Osteocyte (in vitro differentiated cells): ENCODE results near the gene AQP9. TPM values are rescaled to one million over a fixed set of nuclear protein-coding genes. Genes with fewer than 3 reads are reported as not detected.
"Not testable (repeated sequence)": the region's sequence is repeated elsewhere in the genome, so short reads cannot be mapped to it uniquely, and the experiment has no call there.

Source experiments
- DNase-seq: peaks from one replicate; pipeline ENCODE4 v3.0.0; 2021; ENCODE audit warnings: mixed read lengths; ENCODE audit not compliant: unreplicated experiment; ENCODE audit errors: extremely low spot score
- H3K27ac Mint-ChIP-seq: one replicate; pipeline ENCODE4 v1.8.0; 2021; ENCODE audit warnings: mild to moderate bottlenecking, mixed read lengths; ENCODE audit not compliant: unreplicated experiment
- H3K27me3 Mint-ChIP-seq: one replicate; pipeline ENCODE4 v1.8.0; 2021; ENCODE audit warnings: mixed read lengths; ENCODE audit not compliant: unreplicated experiment
- H3K36me3 Mint-ChIP-seq: one replicate; pipeline ENCODE4 v1.8.0; 2021; ENCODE audit warnings: mixed read lengths; ENCODE audit not compliant: unreplicated experiment
- H3K4me1 Mint-ChIP-seq: one replicate; pipeline ENCODE4 v1.8.0; 2021; ENCODE audit warnings: mixed read lengths; ENCODE audit not compliant: unreplicated experiment
- H3K4me3 Mint-ChIP-seq: one replicate; pipeline ENCODE4 v1.8.0; 2021; ENCODE audit warnings: mild to moderate bottlenecking, moderate library complexity, mixed read lengths; ENCODE audit not compliant: unreplicated experiment
- H3K9me3 Mint-ChIP-seq: one replicate; pipeline ENCODE4 v1.8.0; 2021; ENCODE audit warnings: mixed read lengths; ENCODE audit not compliant: unreplicated experiment
- total RNA-seq: library from RNA; stranded (reverse); gene quantifications from 2 replicates; pipeline ENCODE4 v1.2.1, GENCODE V29; 2021
- TF ChIP-seq, protein P1 (sequence below): fragments of 200-600 bp; sonication (generic); IDR thresholded peaks from 2 replicates; pipeline ENCODE4 v1.5.0; 2021; ENCODE audit warnings: antibody characterized with exemption, mild to moderate bottlenecking, moderate library complexity

Gene AQP9
- total RNA-seq, 1 donor from 2014 or later: not detected

DNA sequence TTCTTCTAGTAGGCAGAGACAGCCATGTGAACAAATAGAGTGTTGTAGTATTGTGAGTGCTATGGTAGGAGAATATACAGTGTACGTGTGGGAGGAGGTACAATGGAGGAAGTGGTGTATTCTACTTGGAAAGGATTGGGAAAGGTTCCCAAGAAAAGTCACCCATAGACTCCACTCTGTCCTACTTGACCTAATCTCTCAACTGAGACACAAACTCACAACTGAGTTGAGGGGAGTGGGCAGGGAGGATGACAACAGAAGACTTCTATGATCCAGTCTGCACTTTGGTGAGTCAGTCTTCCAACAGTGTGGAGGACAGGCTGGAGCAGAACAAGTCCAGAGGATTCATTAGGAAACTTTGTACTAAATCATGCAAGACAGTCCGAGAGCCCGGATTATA, 28.8 kb upstream of the AQP9 start:
- Mint-ChIP-seq H3K36me3 (no peaks in the 10 kb centered on the region), H3K27ac (no peak overlapping the region), H3K4me3 (no peak overlapping the region), H3K4me1 (no peaks in the 10 kb centered on the region), H3K27me3 (peaks cover 35% of the 10 kb centered on the region), H3K9me3 (no peaks in the 10 kb centered on the region)
- no peak for DNase-seq
- TF ChIP-seq, protein P1, sequence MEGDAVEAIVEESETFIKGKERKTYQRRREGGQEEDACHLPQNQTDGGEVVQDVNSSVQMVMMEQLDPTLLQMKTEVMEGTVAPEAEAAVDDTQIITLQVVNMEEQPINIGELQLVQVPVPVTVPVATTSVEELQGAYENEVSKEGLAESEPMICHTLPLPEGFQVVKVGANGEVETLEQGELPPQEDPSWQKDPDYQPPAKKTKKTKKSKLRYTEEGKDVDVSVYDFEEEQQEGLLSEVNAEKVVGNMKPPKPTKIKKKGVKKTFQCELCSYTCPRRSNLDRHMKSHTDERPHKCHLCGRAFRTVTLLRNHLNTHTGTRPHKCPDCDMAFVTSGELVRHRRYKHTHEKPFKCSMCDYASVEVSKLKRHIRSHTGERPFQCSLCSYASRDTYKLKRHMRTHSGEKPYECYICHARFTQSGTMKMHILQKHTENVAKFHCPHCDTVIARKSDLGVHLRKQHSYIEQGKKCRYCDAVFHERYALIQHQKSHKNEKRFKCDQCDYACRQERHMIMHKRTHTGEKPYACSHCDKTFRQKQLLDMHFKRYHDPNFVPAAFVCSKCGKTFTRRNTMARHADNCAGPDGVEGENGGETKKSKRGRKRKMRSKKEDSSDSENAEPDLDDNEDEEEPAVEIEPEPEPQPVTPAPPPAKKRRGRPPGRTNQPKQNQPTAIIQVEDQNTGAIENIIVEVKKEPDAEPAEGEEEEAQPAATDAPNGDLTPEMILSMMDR: no peak

DNA sequence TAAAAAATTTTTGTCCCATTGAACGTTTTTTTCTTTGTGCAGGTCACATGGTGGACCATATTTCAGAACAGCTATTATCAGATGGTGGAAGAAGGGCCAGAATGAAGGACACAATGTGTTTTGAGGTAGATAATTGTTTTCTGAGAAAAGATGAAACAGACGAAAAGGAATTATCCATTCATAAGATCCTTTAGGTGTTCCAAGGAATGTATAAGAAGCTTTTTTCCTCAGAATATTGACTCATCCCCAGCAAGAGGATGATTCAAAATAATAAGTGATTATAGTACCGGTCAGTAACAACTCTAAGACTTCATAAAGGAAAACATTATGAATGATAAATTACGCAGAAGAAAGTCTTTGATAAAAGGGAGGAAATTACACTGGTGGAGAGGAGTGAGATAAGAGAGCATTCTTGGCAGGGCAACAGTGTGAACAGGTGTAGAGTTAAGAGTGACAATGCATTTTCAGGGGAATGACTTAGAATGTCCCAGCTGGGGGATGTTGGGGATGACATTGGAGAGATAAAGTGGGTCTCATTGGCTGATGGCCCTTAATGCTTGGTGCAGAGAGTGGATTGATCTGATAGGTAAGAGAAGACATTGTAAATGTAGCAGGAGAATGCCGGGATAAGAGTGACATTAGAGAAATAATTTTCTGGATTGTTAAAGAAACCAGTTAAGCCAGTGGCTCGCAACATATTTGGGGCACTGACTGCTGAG, 27.0 kb upstream of the AQP9 start:
- peaks cover 32% of the 10 kb centered on the region for H3K27me3 Mint-ChIP-seq
- no peak overlapping the region for H3K4me3 Mint-ChIP-seq
- H3K27ac Mint-ChIP-seq: no peak overlapping the region
- TF ChIP-seq, protein P1: no peak
- no peaks in the 10 kb centered on the region for H3K36me3 Mint-ChIP-seq
- no peak for DNase-seq
- H3K4me1 Mint-ChIP-seq: no peaks in the 10 kb centered on the region
- no peaks in the 10 kb centered on the region for H3K9me3 Mint-ChIP-seq

DNA sequence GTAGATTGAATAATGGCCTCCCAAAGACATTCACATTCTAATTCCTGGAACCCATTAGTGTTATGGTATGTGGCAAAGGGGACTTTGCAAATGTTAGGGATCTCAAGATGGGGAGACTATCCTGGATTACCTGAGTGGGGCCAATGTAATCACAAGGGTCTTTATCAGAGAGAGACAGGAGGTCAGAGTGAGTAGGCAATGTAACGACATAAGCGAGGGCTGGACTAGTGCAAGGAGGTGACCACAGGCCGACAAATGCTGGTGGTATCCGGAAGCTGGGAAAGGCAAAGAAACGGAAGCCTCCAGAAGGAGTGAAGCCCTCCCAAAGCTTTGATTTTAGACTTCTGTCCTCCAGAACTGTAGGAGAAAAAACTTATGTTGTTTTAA, 26.5 kb upstream of the AQP9 start:
- TF ChIP-seq, protein P1: no peak
- no peak overlapping the region for H3K4me3 Mint-ChIP-seq

DNA sequence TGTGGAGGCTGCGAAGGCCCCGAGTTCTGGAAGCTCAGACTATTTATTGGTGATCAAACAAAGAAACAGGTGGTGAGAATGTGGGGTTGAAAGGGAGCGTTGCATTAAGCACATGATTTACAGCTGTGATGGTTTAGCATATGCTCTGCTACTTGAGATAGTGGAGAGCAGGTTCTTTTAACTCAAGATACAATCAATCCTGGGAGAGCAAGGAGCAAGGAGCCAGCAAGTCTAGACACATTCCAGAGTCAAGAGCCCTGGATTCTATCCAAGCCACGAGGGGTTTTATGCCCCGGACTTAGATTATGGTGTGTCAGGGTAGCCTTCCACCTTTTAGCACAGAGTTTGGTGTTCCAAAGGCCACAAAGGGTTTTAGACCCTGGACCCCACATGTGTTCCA, 24.8 kb upstream of the AQP9 start:
- H3K9me3 Mint-ChIP-seq, H3K4me3 Mint-ChIP-seq, H3K4me1 Mint-ChIP-seq, DNase-seq, H3K36me3 Mint-ChIP-seq, H3K27ac Mint-ChIP-seq: not testable (repeated sequence)
- H3K27me3 Mint-ChIP-seq: peaks cover 31% of the 10 kb centered on the region

More for the DNA sequence above, 26.5 kb upstream of the AQP9 start:
- Mint-ChIP-seq H3K9me3 (no peaks in the 10 kb centered on the region), H3K27ac (no peak overlapping the region), H3K36me3 (no peaks in the 10 kb centered on the region), H3K4me1 (no peaks in the 10 kb centered on the region), H3K27me3 (peaks cover 29% of the 10 kb centered on the region)
- DNase-seq: no peak

DNA sequence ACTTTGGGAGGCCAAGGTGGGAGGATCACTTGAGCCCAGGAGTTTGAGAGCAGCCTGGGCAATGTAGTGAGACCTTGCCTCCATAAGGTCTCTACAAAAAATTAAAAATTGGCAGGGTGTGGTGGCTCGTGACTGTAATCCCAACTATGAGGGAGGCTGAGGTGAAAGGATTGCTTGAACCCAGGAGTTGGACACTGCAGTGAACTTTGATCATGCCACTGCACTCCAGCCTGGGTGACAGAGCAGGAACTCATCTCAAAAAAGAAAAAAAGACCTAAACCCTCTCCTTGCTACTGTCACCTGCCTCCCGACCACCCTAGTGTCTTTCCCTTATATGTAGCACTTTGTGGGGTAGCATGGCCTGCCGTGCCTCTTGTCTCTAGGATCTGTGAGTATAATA, 23.8 kb upstream of the AQP9 start:
- no peak for DNase-seq
- Mint-ChIP-seq H3K4me3 (no peak overlapping the region), H3K27ac (no peak overlapping the region), H3K9me3 (no peaks in the 10 kb centered on the region), H3K4me1 (no peaks in the 10 kb centered on the region), H3K36me3 (no peaks in the 10 kb centered on the region), H3K27me3 (peaks cover 39% of the 10 kb centered on the region)
- TF ChIP-seq, protein P1: no peak
